ENCODE data around the gene RGL1.

Gene RGL1

GRCh38 chr1:183911285-183911684 is 106.4 kb downstream of the RGL1 start:
- no peak for FAIRE-seq

GRCh38 chr1:183912265-183912886 is 107.5 kb downstream of the RGL1 start:
- DNase-seq (ENCODE audit: insufficient read length, low spot score): no peak
- FAIRE-seq: no peak

More at GRCh38 chr1:183911285-183911684, 106.4 kb downstream of the RGL1 start:
- no peak for DNase-seq (ENCODE audit: insufficient read length, low spot score)

GRCh38 chr1:183913567-183913993 is 108.7 kb downstream of the RGL1 start:
- FAIRE-seq: no peak
- no peak for DNase-seq (ENCODE audit: insufficient read length, low spot score)

- DNase-seq (ENCODE audit: insufficient read length, low spot score): no peak
Observed at GRCh38 chr1:183914276-183914675, 109.4 kb downstream of the RGL1 start.

GRCh38 chr1:183914891-183915290 is 110.0 kb downstream of the RGL1 start:
- DNase-seq (ENCODE audit: insufficient read length, low spot score) (no peak), FAIRE-seq (no peak)

More at GRCh38 chr1:183914276-183914675, 109.4 kb downstream of the RGL1 start:
- FAIRE-seq: no peak

- peak; percentile 54 for FAIRE-seq
- peak; percentile 90 for DNase-seq (ENCODE audit: insufficient read length, low spot score)
Observed at GRCh38 chr1:183915625-183916510, 110.9 kb downstream of the RGL1 start.

- DNase-seq (ENCODE audit: insufficient read length, low spot score) (no peak), FAIRE-seq (no peak)
Observed at GRCh38 chr1:183916574-183916973, 111.7 kb downstream of the RGL1 start.

- no peak for DNase-seq (ENCODE audit: insufficient read length, low spot score)
- no peak for FAIRE-seq
Observed at GRCh38 chr1:183918589-183918988, 113.7 kb downstream of the RGL1 start.

GRCh38 chr1:183920651-183921050 is 115.7 kb downstream of the RGL1 start:
- no peak for DNase-seq (ENCODE audit: insufficient read length, low spot score)
- FAIRE-seq: no peak

- DNase-seq (ENCODE audit: insufficient read length, low spot score): no peak
- FAIRE-seq: no peak
Observed at GRCh38 chr1:183922197-183922596, 117.3 kb downstream of the RGL1 start.

GRCh38 chr1:183925947-183926346 is 121.0 kb downstream of the RGL1 start:
- FAIRE-seq: no peak
- DNase-seq (ENCODE audit: insufficient read length, low spot score): no peak

GRCh38 chr1:183926983-183927382 is 122.1 kb downstream of the RGL1 start:
- DNase-seq (ENCODE audit: insufficient read length, low spot score) (no peak), FAIRE-seq (no peak)

GRCh38 chr1:183931646-183932271 is 126.8 kb downstream of the RGL1 start:
- no peak for FAIRE-seq
- DNase-seq (ENCODE audit: insufficient read length, low spot score): no peak

- FAIRE-seq (no peak), DNase-seq (ENCODE audit: insufficient read length, low spot score) (no peak)
Observed at GRCh38 chr1:183932412-183932811, 127.5 kb downstream of the RGL1 start.

- FAIRE-seq (no peak), DNase-seq (ENCODE audit: insufficient read length, low spot score) (no peak)
Observed at GRCh38 chr1:183933528-183934179, 128.7 kb downstream of the RGL1 start.

- FAIRE-seq: no peak
- no peak for DNase-seq (ENCODE audit: insufficient read length, low spot score)
Observed at GRCh38 chr1:183934314-183934713, 129.4 kb downstream of the RGL1 start.

- FAIRE-seq: no peak
- DNase-seq (ENCODE audit: insufficient read length, low spot score): no peak
Observed at GRCh38 chr1:183936009-183936408, 131.1 kb downstream of the RGL1 start.

- FAIRE-seq (no peak), DNase-seq (ENCODE audit: insufficient read length, low spot score) (no peak)
Observed at GRCh38 chr1:183936791-183937190, 131.9 kb downstream of the RGL1 start.

- DNase-seq (ENCODE audit: insufficient read length, low spot score): no peak
- FAIRE-seq: no peak
Observed at GRCh38 chr1:183937611-183938010, 132.7 kb downstream of the RGL1 start.

GRCh38 chr1:183941001-183941400 is 136.1 kb downstream of the RGL1 start:
- FAIRE-seq (no peak), DNase-seq (ENCODE audit: insufficient read length, low spot score) (no peak)
